Astrocyte of the hippocampus (primary cell): ENCODE measurements around the gene PPP1R1A.

Experiments used
- DNase-seq: peaks from one replicate; pipeline ENCODE4 v3.0.0; 2011; ENCODE audit warnings: low read depth, low spot score

Gene PPP1R1A

GRCh38 chr12:54588110-54588889 lies at the start of gene PPP1R1A:
PPP1R1A (minus strand) TSS chr12:54588659; CDS start chr12:54588488, 171 bp downstream.
- peak; percentile 19 for DNase-seq

DNA sequence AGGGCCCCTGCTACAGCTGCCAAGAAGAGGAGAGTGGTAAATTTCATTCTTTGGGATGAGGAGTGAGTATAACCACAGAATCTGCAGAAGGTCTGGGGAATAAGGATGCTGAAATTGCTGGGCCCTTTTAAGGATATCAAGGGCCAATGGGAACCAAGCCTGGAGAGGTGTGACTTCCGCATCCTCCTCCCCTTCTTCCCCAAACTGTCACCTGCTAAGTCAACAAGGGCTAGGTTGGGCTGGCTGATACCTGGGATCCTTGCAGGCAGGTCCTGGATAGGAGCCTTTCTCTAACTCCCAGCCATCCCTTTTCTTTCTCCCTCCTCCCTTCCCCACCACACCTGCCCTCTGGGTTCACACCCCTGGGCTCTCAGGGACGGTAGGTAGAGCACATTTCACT lies 46.3 kb upstream of the PPP1R1A start, which contains the start of gene LACRT:
Gene LACRT (minus strand): TSS at position 101 of the 400 bp plus-strand sequence. CDS start 54 bp downstream, at position 47.
- DNase-seq, result no peak

GRCh38 chr12:54631988-54632728 lies 43.7 kb upstream of the PPP1R1A start:
- DNase-seq, result no peak

- no peak for DNase-seq
Measured at GRCh38 chr12:54631551-54631950, 43.1 kb upstream of the PPP1R1A start.

- DNase-seq, result no peak
Measured at GRCh38 chr12:54629925-54630324, 41.5 kb upstream of the PPP1R1A start.

GRCh38 chr12:54628186-54628846 lies 39.9 kb upstream of the PPP1R1A start:
- no peak for DNase-seq

- DNase-seq, result no peak
Measured at GRCh38 chr12:54627304-54627703, 38.8 kb upstream of the PPP1R1A start.

DNA sequence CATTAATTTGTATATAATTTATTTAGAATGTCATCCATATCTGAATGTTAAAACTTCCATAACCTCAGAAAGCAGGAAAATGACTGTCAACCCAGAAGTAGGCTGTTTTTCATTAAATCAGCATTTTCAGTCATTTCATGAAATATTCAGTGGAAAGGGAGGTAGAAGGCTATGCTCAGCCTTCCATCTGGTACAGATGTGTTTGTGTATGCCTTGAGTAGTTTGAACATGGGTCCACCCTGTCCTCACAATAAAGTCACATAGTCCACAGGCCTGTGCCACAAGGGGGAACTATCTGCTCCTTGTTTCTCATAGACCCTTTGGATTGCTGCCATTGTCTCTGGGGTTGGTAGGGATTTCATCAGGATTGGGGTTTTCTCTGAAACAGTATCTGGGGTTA lies 37.1 kb upstream of the PPP1R1A start:
- no peak for DNase-seq

DNA sequence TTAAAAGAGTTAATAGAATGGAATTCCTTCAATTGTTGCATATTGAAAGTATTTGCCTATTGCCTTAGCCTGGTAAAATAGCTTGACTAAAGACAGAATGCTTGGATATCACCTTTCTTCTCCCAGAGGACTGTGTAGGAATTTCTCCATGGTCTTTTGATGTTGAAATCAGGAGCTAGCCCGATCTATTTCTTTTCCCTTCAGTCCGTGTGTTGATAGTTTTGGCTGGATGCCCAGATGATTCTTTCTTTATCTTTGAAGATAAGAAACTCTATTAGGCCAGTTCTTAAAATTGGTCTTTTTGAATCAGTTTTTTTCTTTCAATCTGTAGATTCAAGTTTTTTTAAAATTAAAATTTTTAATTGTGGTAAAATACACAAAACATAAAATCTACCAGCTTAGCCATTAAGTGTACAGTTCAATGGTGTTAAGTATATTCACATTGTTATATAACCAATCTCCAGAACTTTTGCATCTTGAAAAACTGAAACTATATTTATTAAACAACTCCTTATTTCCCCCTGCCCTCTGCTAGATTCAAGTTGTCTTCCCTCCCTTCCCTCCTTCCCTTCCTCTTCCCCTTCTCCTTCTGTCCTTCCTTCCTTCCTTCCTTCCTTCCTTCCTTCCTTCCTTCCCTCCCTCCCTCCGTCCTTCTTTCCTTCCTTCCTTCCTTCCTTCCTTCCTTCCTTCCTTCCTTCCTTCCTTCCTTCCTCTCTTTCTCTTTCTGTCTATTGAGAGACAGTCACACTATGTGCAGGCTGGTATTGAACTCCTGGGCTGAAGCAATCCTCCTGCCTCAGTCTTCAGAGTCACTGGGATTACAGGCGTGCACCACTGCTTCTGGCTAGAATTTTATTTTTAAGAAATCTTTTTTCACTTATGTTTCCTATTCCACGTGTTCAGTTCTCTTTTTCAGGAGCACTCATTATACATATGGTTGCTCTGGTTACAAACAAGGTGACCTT lies 36.1 kb upstream of the PPP1R1A start:
- no peak for DNase-seq

DNA sequence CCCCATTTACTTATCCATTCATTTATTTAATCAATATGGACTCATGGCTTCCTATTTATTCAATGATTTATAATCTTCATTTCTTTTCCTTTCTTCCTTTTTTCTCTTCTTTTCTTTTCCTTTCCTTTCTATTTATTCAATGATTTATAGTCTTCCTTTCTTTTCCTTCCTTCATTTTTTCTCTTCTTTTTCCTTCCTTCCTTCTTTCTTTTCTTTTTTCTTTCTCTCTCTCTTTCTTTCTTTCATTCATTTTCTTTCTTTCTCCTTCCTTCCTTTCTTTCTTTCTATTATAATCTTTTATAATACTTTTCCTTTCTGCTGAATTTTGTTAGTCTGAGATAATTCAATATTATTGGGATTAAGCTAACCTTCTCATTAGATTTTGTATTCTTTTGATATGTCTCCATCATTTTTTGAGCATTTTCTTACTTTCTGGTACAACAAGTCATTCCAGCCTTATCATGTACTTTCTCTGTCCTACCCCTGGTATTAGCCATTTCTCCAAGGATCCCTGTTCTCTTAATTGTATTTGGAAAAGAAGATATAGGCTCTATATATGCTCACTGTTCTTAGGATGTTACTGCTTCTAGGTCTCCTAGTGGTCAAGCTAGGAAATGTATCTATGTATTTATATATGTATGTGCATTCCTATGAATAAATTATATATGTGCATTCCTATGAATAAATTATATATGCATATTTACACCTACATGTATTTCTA lies 34.2 kb upstream of the PPP1R1A start:
- no peak for DNase-seq

DNA sequence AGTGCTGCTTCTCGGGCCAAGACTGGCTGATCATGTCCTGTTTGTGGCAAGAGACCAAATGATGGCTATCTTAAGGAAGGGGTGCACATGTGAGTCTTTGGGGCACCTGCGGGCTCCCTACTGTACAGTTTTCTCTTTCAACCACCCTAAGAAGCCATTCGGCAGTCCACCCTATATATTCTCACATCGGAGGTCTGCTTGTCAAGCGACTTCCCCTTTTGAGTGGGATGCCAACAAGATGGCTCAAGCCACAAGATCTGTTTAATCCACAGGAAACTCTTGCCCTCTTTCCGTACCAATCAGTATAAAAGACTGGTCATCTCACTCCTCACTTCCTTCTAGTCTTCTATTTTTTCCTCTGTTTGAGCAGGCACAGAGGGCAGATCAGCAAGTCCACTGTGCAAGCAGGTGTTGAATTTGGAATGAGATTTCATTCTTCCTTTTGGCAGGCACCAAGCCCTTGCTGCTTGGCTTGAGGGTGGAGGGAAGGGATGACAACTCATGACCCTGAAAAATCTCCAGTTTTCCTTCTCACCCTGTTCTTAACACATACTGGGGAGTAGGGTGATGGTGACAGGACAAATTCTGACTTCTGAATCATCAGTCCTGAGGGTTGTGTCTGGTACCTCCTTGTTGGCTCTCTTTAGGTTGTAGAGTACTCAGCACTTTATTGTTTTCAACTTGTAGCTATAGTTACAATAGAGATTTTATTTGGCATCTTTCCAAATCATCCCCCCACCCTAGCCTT lies 28.6 kb upstream of the PPP1R1A start:
- DNase-seq, result no peak

DNA sequence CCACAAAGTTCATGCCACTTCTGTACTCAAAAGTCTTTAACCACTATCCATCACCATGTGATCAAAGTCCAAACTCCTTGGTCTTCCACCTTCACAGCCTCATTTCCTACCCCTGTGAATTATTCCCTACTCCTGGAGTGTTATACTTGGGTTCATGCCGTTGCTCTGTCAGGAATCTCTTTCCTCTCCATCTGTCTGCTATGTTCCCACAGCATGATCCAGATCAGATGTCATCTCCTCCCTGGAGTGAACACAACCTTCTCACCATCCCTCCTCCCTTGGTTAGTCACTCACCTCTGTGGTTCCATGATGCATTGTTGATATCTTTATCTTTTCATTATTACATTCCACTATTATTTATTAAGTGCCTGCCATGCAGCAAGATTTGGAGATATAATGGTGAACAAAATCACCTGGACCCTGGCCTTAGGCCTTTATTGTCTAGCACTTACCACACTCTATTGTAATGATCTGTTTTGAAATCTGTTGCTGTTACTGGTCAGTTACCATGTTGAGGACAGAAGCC lies 23.8 kb upstream of the PPP1R1A start:
- no peak for DNase-seq

- DNase-seq, result no peak
Measured at GRCh38 chr12:54611715-54612149, 23.3 kb upstream of the PPP1R1A start.

DNA sequence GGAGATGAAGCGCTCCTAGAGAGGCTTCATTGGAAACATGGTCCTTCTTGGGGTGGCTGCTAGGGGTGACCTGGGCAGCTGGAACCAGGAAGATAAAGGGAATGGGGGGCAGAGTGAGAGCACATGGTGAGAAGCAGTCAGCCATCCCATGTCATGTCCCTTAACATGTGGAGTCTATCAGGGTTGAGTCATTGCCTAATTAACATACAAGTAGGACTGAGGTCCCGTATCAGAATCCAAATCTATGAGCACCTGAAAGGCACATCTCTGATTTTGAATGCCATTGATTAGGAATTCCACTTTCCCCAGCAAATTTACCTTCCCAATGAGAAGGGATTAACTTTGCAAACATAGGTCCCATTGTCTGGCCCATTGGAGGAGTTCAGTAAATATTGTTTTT lies 20.3 kb upstream of the PPP1R1A start:
- no peak for DNase-seq

GRCh38 chr12:54608156-54608555 lies 19.7 kb upstream of the PPP1R1A start:
- DNase-seq, result no peak

DNA sequence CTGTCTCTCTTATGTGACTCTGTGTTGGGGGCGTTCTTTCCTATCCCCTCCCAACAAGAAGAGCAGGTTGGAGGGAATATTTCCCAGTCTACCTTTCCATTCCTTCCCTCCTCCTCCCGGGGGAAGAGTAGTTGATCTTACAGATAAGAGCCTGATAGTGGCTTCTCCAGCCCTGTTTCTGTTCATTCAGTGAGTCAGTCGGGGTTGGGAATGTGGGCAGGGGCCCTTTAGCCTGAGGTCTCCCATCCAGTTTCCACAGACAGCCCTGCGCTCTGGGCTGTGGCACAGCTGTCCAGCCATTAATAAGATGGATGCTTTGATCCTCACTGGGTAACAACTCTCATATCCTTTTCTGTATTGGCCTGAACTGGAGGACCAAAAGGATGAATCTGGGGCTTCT lies 18.1 kb upstream of the PPP1R1A start:
- no peak for DNase-seq

DNA sequence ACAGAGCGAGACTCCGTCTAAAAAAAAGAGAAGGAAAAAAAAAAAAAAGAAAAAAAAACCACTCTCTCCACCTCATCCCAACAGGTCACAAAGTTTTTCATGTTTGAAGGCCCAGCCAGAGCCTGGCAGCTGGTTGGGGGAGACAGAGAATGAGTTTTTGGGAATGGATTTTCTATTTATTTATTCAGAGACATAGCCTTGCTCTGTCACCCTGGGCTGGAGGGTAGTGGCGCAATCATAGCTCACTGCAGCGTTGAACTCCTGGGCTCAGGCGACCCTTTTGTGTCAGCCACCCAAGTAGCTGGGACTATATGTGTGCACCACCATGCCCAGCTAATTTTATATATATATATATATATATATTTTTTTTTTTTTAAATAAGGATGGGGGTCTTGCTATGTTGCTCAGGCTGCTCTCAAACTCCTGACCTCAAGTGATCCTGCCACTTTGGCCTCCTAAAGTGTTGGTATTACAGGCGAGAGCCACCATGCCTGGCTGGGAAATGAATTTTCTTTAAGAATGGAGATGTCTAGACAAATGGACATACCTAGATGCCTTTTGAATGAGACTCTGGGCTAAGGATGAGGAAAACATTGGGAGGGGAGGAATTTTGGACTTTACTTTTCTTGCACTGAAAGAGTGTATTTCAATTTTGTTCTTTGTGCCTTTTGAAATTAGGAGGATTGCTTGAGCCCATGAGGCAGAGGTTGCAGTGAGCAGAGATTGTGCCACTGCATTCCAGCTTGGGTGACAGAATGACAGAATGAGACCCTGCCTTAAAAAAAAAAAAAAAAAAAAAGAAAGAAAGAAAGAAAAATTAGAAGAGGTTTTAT lies 16.9 kb upstream of the PPP1R1A start:
- no peak for DNase-seq

DNA sequence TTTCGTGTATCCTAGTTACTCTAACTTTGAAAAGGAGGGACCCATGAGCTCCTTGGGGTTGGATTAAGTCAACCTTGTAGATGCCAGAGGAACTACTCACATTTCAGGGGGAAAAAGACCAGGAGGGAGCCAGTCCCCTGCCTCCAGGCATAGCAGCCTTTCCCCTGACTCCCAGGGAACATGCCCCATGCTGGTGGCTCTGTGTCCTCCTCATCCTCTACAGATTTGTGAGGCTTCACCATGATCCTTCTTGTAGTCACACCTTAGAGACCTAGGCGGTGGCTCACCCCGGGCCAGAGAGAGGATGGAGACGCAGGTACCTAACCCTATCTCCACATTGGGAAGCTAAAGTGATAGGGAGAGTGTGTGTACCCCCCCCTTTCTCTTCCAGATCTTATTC lies 16.0 kb upstream of the PPP1R1A start:
- DNase-seq, result no peak

- DNase-seq, result no peak
Measured at GRCh38 chr12:54603872-54604271, 15.4 kb upstream of the PPP1R1A start.
